GM12892 (cell line): ENCODE data around the gene RASGEF1C.
A peak's percentile ranks its signal among the peaks of the same experiment; 100 is the strongest.

Source experiments
- DNase-seq: peaks from one replicate; pipeline ENCODE4 v3.0.0; 2011; ENCODE audit not compliant: insufficient read length
- FAIRE-seq: peaks from 2 replicates; lab custom pipeline; 2011; peaks lifted over from hg19 to GRCh38; lab: Jason Lieb, UNC
- POLR2A ChIP-seq: IDR thresholded peaks from 2 replicates; pipeline ENCODE4 v1.6.1; 2011; ENCODE audit warnings: low read depth, low read length, control low read depth
- POLR2AphosphoS5 ChIP-seq: IDR thresholded peaks from 2 replicates; pipeline ENCODE4 v1.6.1; 2011; ENCODE audit warnings: low read depth, low read length, control low read depth
- TAF1 ChIP-seq: IDR thresholded peaks from 2 replicates; pipeline ENCODE4 v1.6.1; 2011; ENCODE audit warnings: low read depth, mild to moderate bottlenecking, control low read depth, low read length, borderline replicate concordance

RASGEF1C gene

DNA sequence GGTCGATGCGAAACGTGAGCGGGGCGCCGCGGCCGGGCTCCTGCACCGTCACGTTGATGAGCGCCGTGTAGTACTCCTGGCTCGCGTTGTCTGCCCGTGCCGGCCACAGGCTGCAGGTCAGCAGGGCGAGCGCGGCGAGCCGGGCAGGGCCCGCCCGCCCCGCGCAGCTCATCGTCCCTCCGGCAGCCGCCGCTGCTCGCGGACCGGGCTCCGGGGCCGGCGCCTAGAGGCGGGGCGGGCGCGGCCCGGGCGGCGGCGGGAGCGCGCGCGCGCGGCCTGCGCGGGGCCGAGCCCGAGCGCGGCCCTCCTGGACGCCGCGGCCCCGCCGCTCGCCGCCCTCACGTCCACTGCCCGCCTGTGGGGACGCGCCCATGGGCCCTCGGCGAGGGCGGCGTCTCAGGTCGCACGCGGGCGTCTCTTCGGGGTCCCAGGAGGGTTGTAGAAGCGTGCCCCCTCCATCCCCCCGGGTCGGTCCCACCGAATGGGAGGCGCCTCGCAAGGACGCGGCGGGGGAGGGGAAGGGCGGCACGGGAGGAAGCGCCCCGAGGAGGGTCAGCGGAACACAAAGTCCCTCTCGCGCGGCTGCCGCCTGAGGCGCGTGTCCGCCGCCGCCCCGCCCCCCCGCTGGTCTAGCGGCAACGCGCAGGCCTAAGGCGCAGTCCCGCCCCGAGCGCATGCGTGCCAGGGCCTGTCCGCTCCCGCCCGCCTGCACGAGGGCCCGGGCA is 137.3 kb downstream of the RASGEF1C start, which contains the start of gene RNF130:
RNF130 (minus strand) TSS at position 229 of the 725 bp plus-strand sequence; CDS start at position 172, 57 bp downstream.
- DNase-seq (peak; percentile 32), FAIRE-seq (no peak)
- TF ChIP-seq POLR2A (no peak), TAF1 (no peak), POLR2AphosphoS5 (no peak)

DNA sequence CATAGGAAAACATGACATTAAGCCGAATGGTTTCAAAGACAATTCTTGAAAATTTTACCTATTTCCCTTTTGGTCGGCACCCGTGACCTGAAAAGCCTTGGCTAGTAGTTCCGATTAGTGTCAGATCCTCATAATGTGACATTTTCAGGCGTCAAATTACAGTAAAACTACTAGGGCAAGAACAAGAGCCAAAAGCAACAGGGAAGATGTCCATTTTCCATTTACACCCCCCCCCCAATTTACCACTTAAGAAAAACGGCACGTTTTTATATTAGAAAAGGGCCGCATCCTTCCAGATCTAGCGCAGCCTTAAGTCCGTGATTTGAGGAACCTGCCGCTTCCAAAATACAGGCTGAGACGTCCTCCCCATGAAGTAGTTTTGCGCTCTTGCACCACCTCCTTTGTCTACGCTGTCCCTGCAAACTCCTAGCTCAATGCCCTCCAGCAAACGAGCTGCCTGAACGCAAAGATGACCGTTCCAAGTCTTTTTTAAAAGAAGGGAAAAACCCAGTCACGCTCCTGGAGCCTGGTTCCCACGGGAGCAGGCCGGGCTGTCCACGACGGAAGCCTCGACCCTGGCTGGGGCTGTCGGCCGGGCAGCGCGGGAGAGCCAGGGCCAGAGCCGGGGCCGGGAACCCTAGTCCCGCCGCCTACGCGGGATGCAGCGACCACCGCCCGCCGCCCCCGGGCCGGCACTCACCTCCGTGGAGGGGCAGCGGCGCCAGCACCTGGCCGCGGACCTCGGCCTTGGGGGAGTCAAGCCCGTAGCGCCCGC is 138.1 kb downstream of the RASGEF1C start:
- no peak for FAIRE-seq
- DNase-seq = no peak
- TF ChIP-seq TAF1 = no peak

DNA sequence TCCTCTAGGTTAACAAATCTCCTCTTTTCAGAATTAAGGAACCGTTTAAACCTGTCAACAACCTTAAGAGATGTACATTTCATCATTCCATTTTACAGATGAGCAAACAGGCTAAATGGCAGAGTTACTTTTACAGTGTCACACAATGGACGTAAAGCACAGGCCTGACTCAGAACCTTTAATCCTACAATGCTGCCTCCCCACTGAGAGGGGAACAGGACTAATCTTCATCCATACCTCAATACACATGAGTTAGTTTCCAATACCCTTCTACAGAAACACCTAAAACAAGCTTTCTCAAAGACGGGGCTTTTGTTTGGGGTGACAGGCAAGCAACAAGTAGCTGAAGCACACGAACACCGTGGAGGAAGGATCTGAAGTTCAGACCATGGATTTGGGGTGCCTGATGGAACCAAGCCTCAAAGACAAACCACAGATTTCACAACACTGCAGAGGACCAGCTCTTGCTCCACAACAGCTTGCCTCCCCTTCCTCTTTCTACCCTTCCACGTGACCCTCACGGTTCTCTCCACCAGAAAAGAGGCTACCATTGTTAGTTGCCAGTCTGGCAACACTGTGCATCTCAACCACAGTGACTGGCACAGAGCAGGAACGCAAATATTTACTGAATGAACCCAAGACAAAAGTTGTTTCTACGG is 139.3 kb downstream of the RASGEF1C start:
- DNase-seq (no peak), FAIRE-seq (no peak)
- TF ChIP-seq POLR2AphosphoS5 (no peak), POLR2A (no peak), TAF1 (no peak)

DNA sequence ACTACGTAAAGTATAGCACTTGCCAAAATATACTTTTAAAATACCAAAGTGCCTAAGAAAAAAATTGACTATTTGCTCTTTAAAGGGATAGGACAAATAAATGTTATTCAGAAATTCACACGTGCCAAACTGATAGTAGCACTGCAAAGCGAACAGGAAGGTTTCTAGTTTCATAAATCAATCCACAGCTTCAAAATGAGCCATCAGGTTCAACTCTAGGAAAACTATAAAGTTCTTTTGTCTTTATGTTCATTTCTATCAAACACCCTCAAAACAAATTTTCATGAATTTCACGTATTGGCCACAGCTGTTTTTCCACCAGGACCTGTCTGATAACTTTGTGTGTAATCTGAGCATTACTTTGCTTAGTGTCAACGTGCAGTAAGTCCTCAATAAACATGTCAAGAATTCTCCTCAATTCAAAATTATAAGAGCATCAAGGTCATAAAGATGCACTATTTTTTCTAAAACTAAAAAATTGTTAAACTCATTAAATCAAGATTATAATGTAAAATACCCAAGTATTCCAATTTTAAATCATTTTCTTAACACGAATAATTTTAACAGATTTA is 140.4 kb downstream of the RASGEF1C start:
- no peak for DNase-seq
- no peak for TF ChIP-seq POLR2AphosphoS5
- TF ChIP-seq TAF1 = no peak
- TF ChIP-seq POLR2A = no peak
- no peak for FAIRE-seq

DNA sequence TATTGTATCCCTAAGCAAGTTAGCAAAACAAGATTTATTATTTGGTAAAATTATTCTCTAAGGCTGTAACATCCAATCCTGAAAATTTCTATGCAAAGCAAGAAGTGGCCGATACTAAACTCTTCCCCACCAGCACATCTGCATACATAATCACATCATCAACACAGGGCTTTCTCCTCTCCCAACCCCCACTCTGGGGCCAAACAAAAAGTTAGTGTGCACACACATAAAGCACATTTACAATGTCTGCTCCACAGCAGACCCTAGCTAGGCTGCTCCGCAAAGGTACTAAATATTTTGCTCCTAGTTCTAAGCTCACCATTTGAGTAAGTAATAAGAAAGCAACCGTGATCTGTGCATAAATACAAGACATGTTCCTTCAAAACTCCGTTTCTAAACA is 141.0 kb downstream of the RASGEF1C start:
- DNase-seq (no peak), FAIRE-seq (no peak)

DNA sequence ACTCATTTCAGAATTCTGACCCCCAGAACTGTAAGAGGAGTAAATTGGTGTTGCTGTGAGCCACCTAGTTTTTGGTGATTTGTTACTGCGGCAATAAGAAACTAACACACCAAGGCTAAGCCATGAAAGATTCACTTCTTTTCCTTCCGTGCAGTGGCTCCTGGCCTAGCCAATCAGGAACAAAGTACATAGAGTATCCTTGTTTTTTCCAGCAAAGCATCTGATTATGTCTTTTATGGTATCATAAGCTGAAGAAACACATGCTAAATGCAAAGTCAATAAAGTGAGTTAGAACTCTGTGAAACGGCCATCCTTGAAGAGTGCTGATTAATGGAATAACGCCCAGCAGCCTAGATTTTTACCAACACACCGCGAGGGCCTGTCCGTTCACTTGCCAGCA is 148.8 kb downstream of the RASGEF1C start:
- no peak for FAIRE-seq
- no peak for DNase-seq
- TF ChIP-seq POLR2A (no peak), POLR2AphosphoS5 (no peak), TAF1 (no peak)

More for the DNA sequence above, 141.0 kb downstream of the RASGEF1C start:
- TF ChIP-seq POLR2A = no peak
- no peak for TF ChIP-seq TAF1
- no peak for TF ChIP-seq POLR2AphosphoS5

DNA sequence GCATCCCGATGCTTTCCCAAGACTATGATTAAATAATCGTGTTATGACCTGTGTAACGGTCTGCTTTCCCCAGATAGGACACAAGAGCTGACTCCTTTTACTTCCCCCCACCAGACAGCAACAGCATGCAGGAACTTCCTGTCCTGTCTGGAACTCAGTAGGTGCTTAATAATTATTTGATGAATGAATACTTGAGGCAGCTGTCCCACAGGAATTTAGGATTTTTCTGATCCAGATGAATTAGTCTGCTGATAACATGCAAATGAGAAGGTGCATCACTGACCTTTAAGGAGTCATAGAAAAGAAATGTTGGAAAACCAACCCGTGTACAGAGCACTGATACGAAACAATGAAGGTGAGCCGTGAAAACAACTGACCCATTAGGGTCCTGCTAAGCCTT is 149.7 kb downstream of the RASGEF1C start:
- no peak for TF ChIP-seq POLR2A
- no peak for TF ChIP-seq POLR2AphosphoS5
- TF ChIP-seq TAF1 = no peak
- FAIRE-seq (no peak), DNase-seq (no peak)

DNA sequence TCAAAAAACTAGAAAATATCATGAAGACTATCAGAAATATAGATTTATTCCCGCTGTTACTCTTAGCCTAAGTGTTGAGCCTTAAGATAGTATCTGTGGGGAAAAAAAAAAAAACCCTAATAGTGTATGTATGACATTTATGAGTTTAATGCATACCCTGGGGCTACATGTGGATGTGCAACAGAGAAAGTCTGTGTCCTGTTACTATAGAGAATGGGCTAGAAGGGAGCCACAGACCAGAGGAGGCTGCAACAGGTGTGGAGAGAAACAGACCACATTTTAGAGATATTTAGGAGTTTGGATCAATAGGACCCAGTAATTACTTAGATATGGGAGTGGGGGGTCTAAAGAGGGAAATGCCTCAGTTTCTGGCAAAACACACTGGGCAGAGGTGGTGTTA is 152.9 kb downstream of the RASGEF1C start:
- no peak for DNase-seq
- TF ChIP-seq POLR2A (no peak), POLR2AphosphoS5 (no peak), TAF1 (no peak)
- no peak for FAIRE-seq

DNA sequence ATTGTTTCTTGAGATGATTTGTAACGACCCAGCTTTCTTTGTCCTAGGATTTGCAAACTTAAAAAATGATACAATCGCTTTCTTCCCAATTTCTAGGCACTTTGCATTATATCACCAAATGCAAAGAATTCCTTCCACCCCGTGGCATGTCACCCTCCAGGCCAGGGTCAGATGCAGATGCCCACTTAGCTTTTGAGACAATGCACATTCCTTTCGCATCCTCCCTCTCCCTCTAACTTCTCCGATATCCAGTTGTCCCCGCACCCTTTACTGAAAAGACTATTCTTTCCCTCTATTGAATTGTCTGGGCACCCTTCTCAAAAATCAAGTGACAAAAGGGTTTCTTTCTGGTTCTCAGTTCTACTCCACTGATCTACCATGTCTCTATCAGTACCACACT is 154.8 kb downstream of the RASGEF1C start:
- DNase-seq (no peak), FAIRE-seq (no peak)
- TF ChIP-seq TAF1 = no peak
- TF ChIP-seq POLR2A = no peak
- TF ChIP-seq POLR2AphosphoS5 = no peak

DNA sequence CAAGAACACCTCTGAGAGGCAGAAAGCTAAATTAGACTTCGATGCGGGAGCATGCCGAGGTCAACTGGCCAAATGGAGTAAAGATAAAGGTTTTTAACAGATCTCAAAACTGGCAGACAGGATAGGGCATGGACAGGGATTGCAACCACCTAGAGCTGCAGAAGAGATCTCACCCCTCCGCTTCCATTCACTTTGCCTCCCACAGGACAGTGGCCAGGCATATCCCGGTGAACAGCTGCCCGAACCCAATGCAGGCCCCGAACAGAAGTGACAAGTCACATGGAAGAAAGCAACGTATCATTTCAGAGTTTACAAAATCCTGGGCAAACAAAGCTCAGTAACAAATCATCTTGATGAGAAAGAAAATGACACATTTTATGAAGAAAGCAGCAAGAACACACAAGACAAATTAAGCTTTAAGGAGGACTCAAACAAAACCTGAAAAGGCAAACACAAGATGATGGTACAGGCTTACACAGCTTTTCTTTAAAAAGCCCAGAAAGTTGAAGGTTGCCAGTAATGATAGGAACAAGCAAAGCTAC is 155.9 kb downstream of the RASGEF1C start:
- TF ChIP-seq TAF1 (no peak), POLR2AphosphoS5 (no peak), POLR2A (no peak)
- FAIRE-seq = no peak
- DNase-seq = no peak

DNA sequence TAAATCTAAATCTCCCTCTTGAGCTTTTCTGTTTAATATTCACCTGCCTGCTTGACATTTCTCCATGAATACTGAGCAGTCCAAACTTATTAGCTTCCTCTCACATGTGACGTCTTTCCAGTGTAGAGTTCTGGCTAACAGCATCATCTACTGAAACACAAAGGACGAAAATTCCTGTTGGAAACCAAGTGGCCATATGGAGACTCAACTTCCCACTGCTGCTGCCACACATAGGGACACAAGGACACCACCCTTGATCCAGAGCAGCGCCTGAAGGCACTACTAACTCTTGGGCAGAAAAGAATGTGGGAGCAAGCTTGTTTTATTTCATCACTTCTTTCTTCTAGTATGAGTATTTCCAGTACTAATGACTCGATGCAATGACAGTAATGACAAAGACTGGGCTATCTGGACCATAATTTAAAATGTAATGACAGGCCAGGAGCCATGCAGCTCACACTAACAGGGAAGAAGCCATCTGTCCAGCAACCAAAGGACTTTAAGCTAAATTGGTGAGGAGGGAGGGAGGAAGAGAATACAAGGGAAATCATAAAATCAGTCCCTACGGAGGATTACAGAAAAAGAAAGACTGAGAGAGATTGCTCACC is 156.7 kb downstream of the RASGEF1C start:
- FAIRE-seq = no peak
- TF ChIP-seq POLR2A (no peak), POLR2AphosphoS5 (no peak), TAF1 (no peak)
- DNase-seq = no peak
